ENCODE measurements around the gene SEPHS2.

DNA sequence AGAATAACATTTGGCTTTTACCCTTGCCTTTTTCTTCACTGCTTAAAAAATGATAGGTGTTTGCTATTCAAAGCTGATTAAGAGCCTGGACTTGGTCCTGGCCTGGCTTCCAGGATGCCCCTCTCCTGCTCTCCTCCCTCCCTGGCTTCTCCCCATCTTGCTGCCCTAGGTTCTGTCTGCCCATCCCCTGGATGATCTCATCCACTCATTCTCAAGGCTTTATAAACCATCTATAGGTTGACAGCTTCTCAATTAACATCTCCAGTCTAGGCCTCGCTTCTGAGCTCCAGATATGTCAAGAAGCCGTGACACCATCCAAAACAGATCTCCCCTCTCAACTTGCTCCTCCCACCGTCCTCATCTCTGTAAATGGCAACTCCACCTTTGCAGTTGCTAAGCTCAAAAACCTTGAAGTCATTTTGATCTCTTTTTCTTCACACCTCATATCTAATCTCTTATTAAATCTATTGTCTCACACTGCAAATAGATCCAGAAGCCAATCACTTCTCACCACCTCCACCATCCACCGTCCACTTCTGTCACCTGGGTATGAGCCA, 29.5 kb downstream of the SEPHS2 start:
- TF ChIP-seq POLR2A (IDR thresholded peaks at IDR 0.05): no peak
- TF ChIP-seq, protein P1, sequence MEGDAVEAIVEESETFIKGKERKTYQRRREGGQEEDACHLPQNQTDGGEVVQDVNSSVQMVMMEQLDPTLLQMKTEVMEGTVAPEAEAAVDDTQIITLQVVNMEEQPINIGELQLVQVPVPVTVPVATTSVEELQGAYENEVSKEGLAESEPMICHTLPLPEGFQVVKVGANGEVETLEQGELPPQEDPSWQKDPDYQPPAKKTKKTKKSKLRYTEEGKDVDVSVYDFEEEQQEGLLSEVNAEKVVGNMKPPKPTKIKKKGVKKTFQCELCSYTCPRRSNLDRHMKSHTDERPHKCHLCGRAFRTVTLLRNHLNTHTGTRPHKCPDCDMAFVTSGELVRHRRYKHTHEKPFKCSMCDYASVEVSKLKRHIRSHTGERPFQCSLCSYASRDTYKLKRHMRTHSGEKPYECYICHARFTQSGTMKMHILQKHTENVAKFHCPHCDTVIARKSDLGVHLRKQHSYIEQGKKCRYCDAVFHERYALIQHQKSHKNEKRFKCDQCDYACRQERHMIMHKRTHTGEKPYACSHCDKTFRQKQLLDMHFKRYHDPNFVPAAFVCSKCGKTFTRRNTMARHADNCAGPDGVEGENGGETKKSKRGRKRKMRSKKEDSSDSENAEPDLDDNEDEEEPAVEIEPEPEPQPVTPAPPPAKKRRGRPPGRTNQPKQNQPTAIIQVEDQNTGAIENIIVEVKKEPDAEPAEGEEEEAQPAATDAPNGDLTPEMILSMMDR (IDR thresholded peaks at IDR 0.05): no peak
